ENCODE measurements around the gene ZBTB32. TPM values are rescaled to one million over a fixed set of nuclear protein-coding genes. Genes with fewer than 3 reads are reported as not detected.
"Not testable (repeated sequence)": the region's sequence is repeated elsewhere in the genome, so short reads cannot be mapped to it uniquely, and the experiment has no call there.

ZBTB32 gene
- polyA plus RNA-seq, 5 donors = 0.29 to 0.85 (median 0.57) TPM

GRCh38 chr19:35720163-35720524 is 15.8 kb downstream of the ZBTB32 start:
- no peak for DNase-seq

DNA sequence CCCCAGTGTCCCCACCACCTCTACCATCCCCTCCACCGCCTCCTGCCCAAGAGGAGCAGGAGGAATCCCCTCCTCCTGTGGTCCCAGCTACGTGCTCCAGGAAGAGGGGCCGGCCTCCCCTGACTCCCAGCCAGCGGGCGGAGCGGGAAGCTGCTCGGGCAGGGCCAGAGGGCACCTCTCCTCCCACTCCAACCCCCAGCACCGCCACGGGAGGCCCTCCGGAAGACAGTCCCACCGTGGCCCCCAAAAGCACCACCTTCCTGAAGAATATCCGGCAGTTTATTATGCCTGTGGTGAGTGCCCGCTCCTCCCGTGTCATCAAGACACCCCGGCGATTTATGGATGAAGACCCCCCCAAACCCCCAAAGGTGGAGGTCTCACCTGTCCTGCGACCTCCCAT is 16.3 kb downstream of the ZBTB32 start:
- DNase-seq = no peak

GRCh38 chr19:35721374-35721773 is 17.0 kb downstream of the ZBTB32 start:
- DNase-seq = no peak

DNA sequence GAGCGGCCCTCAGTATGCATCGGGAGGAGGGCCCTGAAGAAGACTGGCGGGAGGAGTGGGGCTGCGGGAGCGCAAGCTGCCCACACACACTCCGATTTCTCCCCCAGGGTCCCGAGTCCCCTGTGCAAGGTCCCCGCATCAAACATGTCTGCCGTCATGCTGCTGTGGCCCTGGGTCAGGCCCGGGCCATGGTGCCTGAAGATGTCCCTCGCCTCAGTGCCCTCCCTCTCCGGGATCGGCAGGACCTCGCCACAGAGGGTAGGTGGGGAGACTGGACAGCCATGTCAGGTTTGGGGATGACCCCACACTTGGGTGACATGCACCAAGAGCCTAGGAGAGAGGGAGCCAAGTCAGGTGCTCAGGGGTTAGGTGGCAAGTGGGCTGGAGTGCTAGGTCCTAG is 18.1 kb downstream of the ZBTB32 start:
- DNase-seq = no peak

GRCh38 chr19:35722897-35723296 is 18.5 kb downstream of the ZBTB32 start:
- DNase-seq = no peak

DNA sequence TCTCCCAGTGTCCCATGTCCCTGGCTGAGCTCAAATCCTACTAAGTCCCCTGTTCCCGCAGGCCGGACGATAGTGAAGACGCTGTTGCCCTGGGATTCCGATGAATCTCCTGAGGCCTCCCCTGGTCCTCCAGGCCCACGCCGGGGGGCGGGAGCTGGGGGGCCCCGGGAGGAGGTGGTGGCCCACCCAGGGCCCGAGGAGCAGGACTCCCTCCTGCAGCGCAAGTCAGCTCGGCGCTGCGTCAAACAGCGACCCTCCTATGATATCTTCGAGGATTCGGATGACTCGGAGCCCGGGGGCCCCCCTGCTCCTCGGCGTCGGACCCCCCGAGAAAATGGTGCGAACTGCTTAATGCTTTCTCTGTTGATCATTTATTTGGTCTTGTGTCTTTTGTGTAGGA is 19.3 kb downstream of the ZBTB32 start:
- no peak for DNase-seq

DNA sequence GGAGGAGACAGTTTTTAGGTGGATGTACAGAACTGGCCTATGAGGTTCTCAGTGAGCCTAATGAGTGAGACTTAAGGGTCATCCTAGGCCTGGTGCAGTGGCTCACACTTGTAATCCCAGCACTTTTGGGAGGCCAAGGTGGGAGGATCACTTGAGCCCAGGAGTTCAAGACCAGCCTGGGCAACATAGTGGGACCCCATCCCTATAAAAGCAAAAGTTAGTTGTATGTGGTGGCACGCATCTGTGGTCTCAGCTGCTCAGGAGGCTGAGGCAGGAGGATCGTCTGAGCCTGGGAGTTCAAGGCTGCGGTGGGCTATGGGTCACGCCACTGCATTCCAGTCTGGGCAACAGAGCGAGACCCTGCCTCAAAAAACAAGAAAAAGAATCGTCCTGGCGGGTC is 19.8 kb downstream of the ZBTB32 start:
- DNase-seq = not testable (repeated sequence)

DNA sequence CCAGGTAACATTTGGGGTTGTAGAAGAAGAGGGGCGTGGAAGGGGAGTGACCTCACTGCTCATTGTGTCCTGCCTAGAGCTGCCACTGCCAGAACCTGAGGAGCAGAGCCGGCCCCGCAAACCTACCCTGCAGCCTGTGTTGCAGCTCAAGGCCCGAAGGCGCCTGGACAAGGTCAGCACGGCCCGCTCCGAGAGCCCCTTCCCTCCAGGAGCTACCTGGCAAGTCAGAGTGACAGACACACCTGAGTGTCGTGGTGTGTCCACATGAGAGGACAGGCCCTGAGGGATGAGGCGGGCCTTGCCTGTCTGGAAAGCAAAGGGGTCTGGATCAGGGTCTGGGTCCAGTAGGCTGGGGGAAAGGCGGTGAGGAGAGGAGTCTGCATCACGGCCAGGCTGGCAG is 20.2 kb downstream of the ZBTB32 start:
- DNase-seq = no peak

- DNase-seq = no peak
Measured at GRCh38 chr19:35725216-35725861, 21.0 kb downstream of the ZBTB32 start.

DNA sequence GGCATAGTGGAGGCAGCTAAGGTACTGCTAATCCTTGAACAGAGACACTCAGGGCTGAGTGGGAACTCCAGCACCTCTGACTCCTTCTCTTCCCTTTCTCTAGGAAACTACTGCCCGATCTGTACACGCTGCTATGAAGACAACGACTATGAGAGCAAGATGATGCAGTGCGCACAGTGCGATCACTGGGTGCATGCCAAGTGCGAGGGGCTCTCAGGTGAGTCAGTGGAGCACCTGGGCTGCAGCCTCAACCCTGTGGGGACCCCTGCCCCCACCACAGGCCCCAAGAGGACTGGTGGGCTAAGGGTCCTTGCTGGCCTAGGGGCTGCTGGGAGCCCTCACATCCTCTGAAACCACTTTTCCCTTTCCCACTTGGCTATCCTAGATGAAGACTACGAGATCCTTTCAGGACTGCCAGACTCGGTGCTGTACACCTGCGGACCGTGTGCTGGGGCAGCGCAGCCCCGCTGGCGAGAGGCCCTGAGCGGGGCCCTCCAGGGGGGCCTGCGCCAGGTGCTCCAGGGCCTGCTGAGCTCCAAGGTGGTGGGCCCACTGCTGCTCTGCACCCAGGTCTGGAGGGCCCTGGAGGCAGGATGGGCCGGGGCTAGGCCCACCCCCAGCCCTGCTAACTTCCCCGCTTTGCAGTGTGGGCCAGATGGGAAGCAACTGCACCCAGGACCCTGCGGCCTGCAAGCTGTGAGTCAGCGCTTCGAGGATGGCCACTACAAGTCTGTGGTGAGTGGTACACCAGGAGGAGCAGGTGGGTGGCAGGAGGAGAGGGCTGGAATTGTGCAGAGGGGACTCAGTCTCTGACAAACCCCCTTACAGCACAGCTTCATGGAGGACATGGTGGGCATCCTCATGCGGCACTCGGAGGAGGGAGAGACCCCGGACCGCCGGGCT is 22.9 kb downstream of the ZBTB32 start:
- no peak for DNase-seq

DNA sequence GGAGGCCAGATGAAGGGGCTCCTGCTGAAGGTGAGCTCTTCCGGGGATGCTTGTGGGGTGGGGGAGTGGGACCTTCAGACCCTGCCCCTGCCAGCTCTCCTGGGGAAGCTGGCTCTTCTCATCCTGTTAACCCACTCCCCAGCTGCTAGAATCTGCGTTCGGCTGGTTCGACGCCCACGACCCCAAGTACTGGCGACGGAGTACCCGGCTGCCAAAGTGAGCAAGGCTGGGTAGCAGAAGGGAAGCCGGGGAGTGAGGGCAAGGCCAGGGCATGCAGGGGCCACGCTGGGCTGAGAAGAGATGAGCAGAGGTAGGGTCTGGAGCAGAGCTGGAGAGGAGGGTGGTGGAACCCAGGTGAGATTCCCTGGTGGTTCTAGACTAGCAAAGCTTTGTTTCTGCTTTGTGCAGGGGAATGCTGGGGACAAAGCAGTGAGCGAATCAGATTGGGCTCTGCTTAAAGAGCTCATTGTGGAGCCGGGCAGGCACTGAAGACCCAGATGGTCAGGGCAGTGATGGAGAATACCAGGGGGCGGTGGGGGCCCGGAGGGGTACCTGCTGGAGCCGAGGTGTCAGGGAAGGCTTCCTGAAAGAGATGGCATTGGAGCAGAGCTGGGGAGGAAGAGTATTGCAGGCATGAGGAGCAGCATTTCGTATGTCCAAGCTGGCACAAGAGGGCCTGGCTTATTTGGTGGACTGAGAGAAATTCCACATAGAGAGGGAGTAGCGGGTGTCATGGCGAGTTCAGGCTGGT is 23.8 kb downstream of the ZBTB32 start:
- no peak for DNase-seq

GRCh38 chr19:35729021-35729420 is 24.7 kb downstream of the ZBTB32 start:
- DNase-seq = no peak

- DNase-seq = no peak
Measured at GRCh38 chr19:35729763-35730162, 25.4 kb downstream of the ZBTB32 start.

DNA sequence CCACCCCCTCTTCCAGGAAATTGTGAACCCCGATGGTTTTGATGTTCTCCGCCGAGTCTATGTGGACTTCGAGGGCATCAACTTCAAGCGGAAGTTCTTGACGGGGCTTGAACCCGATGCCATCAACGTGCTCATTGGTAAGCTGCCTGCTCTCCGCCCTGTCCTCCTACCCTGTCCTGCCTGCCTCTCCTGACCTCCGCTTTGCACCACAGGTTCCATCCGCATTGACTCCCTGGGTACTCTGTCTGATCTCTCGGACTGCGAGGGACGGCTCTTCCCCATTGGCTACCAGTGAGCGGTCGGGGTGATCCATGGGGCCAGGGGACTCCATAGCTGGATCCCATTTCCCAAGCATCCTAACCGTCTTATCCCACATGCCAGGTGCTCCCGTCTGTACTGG is 26.0 kb downstream of the ZBTB32 start:
- DNase-seq = no peak

DNA sequence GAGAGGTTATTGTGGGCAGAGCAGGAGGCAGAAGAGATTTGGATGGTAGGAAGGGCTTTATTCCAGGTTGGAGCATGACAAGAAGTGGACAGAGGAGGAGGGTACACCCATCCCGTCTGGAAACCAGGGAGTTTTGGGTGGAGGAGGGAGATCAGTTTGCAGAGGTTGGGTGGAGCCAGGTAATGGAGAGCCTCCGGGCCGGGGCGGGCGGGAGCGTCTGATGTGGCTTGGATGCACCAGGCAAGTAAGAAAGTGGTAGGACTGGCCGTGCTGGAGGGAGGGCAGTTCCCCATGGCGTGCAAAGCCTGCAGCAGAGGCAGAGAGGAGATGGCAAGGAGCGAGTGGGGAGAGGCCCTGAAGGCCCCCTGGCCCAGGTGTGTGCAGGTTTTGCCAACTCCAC is 27.0 kb downstream of the ZBTB32 start:
- DNase-seq = no peak

DNA sequence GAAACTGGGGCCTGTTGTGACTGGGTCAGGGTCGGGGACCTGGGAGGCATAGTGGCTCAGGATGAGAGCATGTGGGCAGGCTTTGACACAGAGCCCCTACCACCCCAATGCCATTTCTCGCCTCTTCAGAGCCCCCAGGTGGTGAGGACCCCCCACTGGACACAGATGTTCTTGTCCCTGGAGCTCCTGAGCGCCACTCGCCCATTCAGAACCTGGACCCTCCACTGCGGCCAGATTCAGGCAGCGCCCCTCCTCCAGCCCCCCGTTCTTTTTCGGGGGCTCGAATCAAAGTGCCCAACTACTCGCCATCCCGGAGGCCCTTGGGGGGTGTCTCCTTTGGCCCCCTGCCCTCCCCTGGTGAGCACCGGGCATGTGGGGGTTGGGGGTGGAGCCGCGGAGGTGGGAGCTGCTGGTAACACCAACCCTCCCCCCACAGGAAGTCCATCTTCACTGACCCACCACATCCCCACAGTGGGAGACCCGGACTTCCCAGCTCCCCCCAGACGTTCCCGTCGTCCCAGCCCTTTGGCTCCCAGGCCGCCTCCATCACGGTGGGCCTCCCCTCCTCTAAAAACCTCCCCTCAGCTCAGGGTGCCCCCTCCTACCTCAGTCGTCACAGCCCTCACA is 27.5 kb downstream of the ZBTB32 start:
- no peak for DNase-seq

DNA sequence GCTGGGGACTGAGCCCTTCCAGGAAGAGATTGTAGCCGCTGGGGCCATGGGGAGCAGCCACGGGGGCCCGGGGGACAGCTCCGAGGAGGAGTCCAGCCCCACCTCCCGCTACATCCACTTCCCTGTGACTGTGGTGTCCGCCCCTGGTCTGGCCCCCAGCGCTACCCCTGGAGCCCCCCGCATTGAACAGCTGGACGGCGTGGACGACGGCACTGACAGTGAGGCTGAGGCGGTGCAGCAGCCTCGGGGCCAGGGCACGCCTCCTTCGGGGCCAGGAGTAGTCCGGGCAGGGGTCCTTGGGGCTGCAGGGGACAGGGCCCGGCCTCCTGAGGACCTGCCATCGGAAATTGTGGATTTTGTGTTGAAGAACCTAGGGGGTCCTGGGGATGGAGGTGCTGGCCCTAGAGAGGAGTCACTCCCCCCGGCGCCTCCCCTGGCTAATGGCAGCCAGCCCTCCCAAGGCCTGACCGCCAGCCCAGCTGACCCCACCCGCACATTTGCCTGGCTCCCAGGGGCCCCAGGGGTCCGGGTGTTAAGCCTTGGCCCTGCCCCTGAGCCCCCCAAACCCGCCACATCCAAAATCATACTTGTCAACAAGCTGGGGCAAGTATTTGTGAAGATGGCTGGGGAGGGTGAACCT is 28.3 kb downstream of the ZBTB32 start:
- DNase-seq = no peak

- no peak for DNase-seq
Measured at GRCh38 chr19:35733180-35734125, 29.1 kb downstream of the ZBTB32 start.

DNA sequence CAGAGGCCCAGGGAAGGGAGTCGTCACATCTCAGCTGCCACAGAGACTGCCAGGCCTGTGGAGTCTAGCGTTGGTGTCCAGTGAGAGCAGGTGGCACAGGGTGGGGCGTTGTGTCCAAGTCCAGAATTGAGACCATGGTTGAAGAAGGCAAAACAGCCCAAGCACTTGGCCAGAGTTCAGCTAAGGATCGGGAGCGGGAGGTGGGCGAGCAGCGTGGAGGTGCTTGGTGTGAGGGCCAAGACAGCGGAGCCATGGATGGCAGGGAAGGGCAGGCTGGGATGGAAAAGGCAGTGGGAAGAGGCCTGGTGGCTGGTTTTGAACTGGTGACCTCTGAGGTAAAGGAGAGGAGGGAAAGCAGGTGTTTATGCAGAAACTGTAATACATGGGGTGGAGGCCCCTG is 29.9 kb downstream of the ZBTB32 start:
- no peak for DNase-seq

- no peak for DNase-seq
Measured at GRCh38 chr19:35734889-35735288, 30.5 kb downstream of the ZBTB32 start.

Data from right lung (tissue), 5 donors.